WI38 (cell line): ENCODE measurements around the gene NKD1.

ENCODE experiments used
- H3K4me3 ChIP-seq: 2 replicates; pipeline ENCODE4 v1.5.1; 2011; ENCODE audit warnings: low read depth, mild to moderate bottlenecking, control low read depth, low read length
- TF ChIP-seq, protein P1 (sequence below): IDR thresholded peaks from 2 replicates; pipeline ENCODE4 v1.5.1; 2012; ENCODE audit warnings: low read depth, mild to moderate bottlenecking, control low read depth, low read length

Gene NKD1

DNA sequence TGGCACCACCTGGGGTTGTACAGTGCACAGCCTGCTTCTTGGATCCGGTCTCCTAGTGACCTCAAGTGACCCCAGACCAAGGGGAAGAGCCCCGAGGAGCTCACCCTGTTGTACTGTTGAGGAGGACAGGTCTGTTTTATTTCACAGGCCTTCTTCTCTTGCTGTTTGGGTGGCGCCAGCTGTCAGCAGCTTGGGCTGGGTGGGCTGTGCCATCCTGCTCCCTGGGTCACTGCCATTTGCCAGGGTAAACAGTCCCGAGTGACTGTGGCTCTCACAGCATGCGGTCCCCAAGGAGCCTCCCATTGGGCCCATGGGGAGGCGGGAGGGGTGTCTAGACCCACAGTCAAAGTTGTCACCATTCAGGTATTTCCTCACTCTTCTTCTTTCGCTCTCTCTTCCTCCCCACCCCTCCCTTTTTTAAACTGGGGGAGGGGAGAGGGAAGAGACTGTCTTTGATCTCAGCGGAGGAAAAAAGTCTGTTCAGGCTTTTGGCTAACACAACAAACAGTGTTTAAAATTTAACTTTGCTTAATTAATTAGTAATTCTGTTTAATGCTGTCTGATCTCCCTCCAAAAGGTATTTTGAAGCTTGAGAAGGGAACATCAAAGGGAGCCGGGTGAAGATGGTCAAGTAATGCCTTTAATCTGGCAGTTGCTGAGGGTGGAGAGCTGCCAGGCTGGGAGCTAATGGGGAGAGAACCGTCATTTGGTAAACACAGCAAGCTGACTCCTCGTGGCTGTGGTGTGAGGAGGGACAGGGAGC is 68.9 kb downstream of the NKD1 start:
- TF ChIP-seq, protein P1, sequence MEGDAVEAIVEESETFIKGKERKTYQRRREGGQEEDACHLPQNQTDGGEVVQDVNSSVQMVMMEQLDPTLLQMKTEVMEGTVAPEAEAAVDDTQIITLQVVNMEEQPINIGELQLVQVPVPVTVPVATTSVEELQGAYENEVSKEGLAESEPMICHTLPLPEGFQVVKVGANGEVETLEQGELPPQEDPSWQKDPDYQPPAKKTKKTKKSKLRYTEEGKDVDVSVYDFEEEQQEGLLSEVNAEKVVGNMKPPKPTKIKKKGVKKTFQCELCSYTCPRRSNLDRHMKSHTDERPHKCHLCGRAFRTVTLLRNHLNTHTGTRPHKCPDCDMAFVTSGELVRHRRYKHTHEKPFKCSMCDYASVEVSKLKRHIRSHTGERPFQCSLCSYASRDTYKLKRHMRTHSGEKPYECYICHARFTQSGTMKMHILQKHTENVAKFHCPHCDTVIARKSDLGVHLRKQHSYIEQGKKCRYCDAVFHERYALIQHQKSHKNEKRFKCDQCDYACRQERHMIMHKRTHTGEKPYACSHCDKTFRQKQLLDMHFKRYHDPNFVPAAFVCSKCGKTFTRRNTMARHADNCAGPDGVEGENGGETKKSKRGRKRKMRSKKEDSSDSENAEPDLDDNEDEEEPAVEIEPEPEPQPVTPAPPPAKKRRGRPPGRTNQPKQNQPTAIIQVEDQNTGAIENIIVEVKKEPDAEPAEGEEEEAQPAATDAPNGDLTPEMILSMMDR, result no peak
- H3K4me3 ChIP-seq, result no peak overlapping the region

DNA sequence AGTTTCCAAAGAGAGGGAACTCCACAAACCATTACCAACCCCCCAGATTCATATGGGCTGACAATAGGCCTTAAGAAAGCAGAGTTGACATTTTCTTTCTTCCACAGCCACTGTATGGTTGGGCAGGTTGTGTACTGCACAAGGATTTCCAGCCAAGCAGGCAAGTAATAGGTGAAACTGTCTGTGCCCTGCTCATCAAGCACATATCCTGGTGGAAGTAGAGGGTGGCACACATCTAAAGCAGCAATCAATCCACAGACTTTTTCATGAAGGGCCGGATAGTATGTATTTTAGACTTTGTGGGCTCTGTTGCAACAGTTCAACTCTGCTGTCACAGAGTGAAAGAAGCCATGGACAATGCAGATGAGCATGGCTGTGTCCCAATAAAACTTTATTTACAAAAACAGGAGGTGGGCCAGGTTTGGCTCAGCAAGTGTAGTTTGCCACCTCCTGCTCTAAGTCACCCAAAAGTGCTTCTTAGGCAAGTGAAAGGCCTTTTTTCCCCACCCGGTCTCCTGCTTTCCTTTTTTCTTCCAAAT is 69.5 kb downstream of the NKD1 start:
- H3K4me3 ChIP-seq, result no peak overlapping the region
- TF ChIP-seq, protein P1, result no peak

DNA sequence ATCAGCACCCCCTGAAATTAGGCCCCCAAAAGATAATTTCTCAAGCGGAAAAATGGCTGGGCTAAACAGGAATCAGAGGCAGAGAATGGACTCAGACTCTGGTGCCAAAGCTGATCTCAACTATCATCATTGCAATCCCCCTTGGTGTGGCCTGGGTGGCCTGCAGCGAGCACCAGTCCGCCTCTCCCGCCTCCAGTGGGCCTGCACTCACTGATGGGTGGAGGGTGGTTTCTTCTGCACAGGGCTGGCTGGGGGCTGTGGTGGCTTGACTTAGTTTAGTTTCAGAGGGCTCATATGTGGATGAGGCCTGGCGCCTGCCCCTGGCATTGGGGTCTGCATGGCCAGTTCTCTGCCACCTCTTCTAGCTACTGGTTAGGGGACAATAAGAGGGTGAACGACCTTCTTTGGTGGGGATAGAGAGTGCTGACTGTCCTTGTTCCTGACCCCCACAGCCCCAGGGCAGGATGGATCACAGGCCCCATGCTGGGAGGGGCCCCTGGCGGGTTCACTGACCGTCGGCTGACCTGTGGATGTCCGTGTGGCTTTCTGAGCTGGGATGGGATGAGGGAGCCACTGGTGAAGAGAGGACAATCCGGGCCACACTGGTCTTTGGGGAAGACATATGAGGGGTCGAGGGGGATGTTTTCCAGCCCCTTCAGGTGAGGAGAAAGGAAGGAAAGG is 70.2 kb downstream of the NKD1 start:
- H3K4me3 ChIP-seq, result no peak overlapping the region
- TF ChIP-seq, protein P1, result no peak

DNA sequence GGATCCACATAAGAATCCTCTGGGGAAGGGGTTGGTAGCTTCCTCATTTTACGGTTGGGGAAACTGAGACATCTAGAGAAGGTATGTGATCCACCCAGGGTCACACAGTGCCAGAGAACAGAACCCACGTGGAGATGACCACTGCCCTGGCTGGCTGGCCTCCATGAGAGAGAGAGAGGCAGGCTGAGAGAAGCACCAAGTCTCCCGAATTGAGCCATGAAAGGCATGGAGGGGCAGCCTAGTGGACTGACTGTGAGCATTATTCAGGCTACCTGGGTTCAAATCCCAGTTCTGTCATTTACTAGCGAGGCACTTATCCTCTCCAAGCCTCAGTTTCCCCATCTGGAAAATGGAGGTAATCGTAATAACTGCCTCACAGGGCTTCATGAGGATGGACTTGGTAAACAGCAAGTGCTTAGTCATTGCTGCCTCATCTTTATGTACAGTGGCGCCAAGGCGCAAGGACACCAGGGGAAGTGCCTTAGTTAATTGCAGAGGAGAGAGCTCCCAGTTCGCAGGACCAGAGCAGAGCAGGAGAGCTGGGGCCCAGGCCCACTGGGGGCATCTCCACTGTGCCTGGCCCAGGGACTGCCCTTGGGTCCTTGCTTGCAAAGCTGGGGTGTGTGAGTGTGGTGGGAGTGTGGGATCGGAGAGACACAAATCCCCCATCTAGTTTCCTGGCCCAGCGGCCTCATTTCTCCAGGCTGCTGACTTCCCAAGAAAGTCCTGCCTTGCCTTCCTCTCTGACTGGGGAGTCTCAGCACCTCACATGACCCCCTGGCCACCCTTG is 71.7 kb downstream of the NKD1 start:
- TF ChIP-seq, protein P1, result no peak
- H3K4me3 ChIP-seq, result no peak overlapping the region

DNA sequence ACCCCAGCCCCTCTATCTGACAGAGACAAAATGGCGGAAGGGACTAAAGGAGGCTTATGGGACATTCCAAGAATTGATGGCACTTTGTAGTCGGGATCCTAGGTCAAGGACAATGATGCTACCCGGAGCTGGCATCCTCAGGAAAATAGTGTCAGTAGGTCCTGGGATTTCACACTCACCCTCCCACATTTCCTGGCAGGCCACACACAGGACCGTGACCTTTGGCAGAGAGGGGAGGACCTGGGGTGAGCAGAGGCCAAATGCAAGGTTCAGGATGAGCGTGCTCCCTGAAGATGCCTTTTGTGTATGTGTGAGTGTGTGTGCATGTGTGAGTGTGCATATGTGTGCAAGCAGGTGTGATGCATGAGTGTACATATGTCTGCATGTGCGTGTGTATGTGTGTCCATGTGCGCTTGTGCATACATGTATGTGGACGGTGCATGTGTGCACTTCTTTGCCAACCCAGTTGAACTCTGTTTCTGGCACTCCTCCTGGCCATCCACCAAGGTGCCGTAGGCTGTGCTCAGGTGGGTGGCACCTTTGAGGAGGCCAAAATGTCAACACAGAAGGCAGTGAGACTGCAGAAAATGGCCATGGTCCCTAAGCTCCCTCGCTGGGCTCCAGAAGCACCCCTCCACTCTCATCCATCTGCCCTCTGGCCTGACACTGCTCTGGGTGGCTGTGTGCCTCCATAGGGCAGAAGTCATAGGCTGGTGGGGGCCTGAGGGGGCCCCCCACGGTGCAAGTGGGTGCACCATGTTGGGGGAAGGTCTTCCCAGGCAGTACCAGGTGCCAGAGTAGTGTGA is 72.7 kb downstream of the NKD1 start:
- no peak overlapping the region for H3K4me3 ChIP-seq
- TF ChIP-seq, protein P1, result no peak

DNA sequence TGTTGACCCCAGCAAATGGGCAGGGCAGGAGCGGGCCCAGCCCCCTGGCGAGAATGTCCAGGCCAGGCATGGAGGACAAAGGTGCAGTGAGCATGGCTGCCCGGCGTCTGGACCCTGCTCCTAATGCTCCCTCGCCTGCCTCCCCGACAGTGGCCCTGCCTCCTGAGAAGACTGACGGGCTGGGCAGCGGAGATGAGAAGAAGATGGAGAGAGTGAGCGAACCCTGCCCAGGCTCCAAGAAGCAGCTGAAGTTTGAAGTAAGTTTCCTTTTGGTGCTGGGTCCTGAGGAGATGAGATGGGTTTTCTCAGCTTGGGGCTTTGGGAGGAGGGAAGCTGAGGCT is 73.2 kb downstream of the NKD1 start:
- TF ChIP-seq, protein P1, result no peak
- H3K4me3 ChIP-seq, result no peak overlapping the region
